ENCODE data around the gene TRIM36. TPM values are rescaled to one million over a fixed set of nuclear protein-coding genes. Genes with fewer than 3 reads are reported as not detected.

The TRIM36 gene
- total RNA-seq, 1 donor from 2014 or later, result 99.4 TPM

DNA sequence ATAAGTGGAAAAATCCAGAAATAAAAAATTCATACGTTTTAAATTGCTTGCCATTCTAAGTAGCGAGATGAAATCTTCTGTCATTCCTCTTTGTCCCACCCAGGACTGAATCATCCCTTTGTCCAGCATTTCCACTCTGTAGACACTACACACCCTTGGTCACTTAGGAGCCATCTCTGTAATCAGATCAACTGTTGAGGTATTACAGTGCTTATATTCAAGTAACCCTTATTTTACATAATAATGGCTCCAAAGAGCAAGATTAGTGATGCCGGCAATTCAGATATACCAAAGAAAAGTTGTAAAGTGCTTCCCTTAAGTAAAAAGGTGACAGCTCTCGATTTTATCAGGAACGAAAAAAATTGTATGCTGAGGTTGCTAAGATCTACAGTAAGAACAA, 60.4 kb downstream of the TRIM36 start:
- no peak overlapping the region for H3K27ac Mint-ChIP-seq (ENCODE audit: unreplicated experiment)
- TF ChIP-seq, protein P1, sequence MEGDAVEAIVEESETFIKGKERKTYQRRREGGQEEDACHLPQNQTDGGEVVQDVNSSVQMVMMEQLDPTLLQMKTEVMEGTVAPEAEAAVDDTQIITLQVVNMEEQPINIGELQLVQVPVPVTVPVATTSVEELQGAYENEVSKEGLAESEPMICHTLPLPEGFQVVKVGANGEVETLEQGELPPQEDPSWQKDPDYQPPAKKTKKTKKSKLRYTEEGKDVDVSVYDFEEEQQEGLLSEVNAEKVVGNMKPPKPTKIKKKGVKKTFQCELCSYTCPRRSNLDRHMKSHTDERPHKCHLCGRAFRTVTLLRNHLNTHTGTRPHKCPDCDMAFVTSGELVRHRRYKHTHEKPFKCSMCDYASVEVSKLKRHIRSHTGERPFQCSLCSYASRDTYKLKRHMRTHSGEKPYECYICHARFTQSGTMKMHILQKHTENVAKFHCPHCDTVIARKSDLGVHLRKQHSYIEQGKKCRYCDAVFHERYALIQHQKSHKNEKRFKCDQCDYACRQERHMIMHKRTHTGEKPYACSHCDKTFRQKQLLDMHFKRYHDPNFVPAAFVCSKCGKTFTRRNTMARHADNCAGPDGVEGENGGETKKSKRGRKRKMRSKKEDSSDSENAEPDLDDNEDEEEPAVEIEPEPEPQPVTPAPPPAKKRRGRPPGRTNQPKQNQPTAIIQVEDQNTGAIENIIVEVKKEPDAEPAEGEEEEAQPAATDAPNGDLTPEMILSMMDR (IDR thresholded peaks at IDR 0.05; ENCODE audit: partially characterized antibody, unreplicated experiment), result no peak
- DNase-seq, result no peak
- no peaks in the 10 kb centered on the region for H3K36me3 Mint-ChIP-seq (ENCODE audit: unreplicated experiment)
- H3K27me3 Mint-ChIP-seq (ENCODE audit: unreplicated experiment), result no peaks in the 10 kb centered on the region
- no peaks in the 10 kb centered on the region for H3K4me1 Mint-ChIP-seq (ENCODE audit: low read depth, unreplicated experiment)
- H3K9me3 Mint-ChIP-seq (ENCODE audit: unreplicated experiment), result no peaks in the 10 kb centered on the region
- H3K4me3 Mint-ChIP-seq (ENCODE audit: unreplicated experiment), result no peak overlapping the region

DNA sequence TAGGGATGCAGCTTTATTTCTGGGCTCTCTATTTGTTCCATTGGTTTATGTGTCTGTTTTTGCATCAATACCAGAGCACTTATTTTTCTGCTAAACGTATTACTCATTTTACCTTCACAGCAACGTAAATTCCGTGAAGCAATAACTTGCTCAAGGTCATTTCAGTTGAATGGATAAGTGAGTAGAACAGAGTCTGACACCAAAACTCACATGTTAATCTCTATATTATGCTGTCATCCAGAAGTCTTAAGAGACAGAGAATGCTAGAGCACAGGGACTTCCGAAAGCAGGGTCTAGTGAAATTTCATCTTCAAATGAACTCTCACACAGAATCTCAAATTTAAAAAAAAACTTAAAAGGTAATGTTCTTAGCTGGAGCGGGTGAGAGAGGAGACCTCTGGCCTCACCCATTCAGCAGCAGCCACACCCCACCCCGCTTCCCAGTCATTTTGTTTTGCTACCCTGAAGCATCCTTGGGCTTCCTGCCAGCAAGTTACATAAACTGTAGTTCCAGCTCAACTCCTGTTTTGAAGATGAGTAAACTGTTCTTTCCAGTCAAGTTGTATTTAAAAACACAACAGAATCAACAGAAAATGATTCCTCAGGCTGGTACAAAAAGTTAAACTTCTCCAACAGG, 69.3 kb downstream of the TRIM36 start:
- Mint-ChIP-seq H3K4me1 (ENCODE audit: low read depth, unreplicated experiment) (no peaks in the 10 kb centered on the region), H3K9me3 (ENCODE audit: unreplicated experiment) (peaks cover 2% of the 10 kb centered on the region), H3K4me3 (ENCODE audit: unreplicated experiment) (no peak overlapping the region), H3K36me3 (ENCODE audit: unreplicated experiment) (no peaks in the 10 kb centered on the region), H3K27ac (ENCODE audit: unreplicated experiment) (no peak overlapping the region), H3K27me3 (ENCODE audit: unreplicated experiment) (no peaks in the 10 kb centered on the region)
- no peak for DNase-seq
- TF ChIP-seq, protein P1 (IDR thresholded peaks at IDR 0.05; ENCODE audit: partially characterized antibody, unreplicated experiment), result no peak

DNA sequence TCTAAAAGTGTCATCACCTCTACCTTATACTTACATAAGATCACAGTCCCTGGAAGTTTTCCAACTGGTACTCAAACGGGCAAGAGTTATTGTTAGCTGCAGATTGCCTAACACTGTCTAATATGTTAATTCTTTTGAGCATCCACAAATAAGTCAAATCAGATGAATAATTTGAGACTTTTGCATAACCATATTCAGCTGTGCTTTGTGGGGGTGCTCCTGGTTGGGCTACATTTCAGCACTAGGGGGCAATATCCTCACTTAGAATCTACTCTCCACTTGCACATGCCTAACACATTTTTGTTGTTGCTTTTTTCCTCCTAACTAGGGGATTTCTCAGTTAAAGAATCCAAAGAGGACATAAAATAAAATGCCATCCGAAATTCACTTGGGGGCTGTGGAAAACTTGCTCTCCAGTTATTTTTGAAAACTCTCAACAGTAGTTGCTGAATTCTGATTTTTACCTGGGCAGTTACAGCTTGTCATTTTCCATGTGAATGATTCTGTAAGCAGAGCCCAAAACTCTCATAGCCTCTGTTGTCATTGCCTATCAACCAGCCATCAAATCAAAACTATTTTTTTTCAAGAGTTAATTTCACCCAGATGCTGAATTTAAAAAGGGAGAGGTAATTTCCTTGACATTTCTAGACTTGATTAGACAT, 71.5 kb downstream of the TRIM36 start:
- Mint-ChIP-seq H3K4me3 (ENCODE audit: unreplicated experiment) (no peak overlapping the region), H3K27me3 (ENCODE audit: unreplicated experiment) (no peaks in the 10 kb centered on the region), H3K27ac (ENCODE audit: unreplicated experiment) (no peak overlapping the region), H3K4me1 (ENCODE audit: low read depth, unreplicated experiment) (no peaks in the 10 kb centered on the region), H3K36me3 (ENCODE audit: unreplicated experiment) (no peaks in the 10 kb centered on the region), H3K9me3 (ENCODE audit: unreplicated experiment) (peaks cover 2% of the 10 kb centered on the region)
- TF ChIP-seq, protein P1 (IDR thresholded peaks at IDR 0.05; ENCODE audit: partially characterized antibody, unreplicated experiment), result peak; percentile 72
- no peak for DNase-seq

DNA sequence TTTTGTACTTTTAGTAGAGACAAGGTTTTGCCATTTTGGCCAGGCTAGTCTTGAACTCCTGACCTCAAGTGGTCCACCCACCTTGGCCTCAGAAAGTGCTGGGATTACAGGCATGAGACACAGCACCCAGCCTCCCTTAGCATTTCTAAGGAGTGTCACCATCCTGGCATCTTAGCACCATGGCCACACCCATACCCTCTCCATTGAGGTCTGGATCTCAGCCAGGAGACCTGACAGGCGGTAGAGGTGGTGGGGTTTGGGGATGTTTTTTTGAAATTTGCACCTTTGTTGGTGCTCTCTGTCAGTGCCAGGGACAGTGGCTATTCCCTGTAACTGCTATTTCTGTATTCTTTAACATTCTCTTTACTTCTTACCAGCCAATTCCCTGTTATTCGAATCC, 72.5 kb downstream of the TRIM36 start:
- H3K4me1 Mint-ChIP-seq (ENCODE audit: low read depth, unreplicated experiment), result no peaks in the 10 kb centered on the region

More for the DNA sequence above, 72.5 kb downstream of the TRIM36 start:
- Mint-ChIP-seq H3K27me3 (ENCODE audit: unreplicated experiment) (peaks cover 2% of the 10 kb centered on the region), H3K9me3 (ENCODE audit: unreplicated experiment) (peaks cover 2% of the 10 kb centered on the region), H3K4me3 (ENCODE audit: unreplicated experiment) (no peak overlapping the region), H3K27ac (ENCODE audit: unreplicated experiment) (no peak overlapping the region), H3K36me3 (ENCODE audit: unreplicated experiment) (no peaks in the 10 kb centered on the region)
- DNase-seq, result no peak
- TF ChIP-seq, protein P1 (IDR thresholded peaks at IDR 0.05; ENCODE audit: partially characterized antibody, unreplicated experiment), result no peak

Data from glutamatergic neuron (in vitro differentiated cells).